ENCODE measurements around the gene GRIN1.

Gene GRIN1

DNA sequence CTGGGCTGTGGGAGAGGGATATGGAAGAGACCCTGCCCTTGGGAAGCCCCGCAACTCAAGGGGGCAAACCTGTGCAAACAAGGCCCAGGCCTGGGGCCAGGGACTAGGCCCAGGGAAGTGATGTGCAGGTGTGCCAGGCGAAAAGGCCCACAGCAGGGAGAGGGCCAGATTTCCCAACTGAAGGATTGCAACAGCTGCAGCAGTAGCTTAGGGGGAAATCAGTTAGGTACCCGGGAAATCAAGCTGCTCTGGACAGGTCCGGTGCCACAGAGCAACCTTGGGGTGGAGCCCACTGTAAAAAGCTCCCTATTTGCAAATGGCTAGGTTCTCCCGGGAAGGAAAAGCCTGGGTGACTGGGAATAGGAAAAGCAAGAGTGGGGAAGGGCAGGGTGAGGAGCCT, 10.4 kb downstream of the GRIN1 start:
- DNase-seq = no peak

DNA sequence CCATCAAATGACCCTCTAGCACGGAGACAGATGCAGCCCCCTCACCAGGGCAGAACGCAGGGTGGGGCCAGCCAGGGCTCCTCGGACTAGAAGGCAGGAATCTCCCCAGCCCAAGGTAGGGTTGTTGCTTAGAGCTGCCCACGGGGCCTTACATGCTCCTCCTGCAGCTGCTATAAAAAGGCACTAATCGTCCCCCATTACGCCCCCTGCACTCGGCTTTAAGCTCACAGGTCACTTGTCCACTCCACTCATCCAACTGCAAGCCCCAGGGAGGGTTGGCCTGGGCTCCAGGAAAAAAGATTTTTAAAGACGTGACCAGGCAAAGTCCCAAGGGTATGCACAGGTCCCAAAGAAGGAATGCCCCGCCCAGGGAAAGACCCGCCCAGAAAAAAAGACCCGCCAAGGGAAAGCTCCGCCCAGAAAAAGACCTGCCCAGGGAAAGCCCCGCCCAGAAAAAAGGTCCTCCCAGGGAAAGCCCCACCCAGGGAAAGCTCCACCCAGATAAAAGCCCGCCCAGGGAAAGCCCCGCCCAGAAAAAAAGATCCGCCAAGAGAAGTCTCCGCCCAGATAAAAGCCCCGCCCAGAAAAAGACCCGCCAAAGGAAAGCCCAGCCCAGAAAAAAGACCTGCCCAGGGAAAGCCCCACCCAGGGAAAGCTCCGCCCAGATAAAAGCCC, 11.1 kb downstream of the GRIN1 start:
- DNase-seq = no peak

DNA sequence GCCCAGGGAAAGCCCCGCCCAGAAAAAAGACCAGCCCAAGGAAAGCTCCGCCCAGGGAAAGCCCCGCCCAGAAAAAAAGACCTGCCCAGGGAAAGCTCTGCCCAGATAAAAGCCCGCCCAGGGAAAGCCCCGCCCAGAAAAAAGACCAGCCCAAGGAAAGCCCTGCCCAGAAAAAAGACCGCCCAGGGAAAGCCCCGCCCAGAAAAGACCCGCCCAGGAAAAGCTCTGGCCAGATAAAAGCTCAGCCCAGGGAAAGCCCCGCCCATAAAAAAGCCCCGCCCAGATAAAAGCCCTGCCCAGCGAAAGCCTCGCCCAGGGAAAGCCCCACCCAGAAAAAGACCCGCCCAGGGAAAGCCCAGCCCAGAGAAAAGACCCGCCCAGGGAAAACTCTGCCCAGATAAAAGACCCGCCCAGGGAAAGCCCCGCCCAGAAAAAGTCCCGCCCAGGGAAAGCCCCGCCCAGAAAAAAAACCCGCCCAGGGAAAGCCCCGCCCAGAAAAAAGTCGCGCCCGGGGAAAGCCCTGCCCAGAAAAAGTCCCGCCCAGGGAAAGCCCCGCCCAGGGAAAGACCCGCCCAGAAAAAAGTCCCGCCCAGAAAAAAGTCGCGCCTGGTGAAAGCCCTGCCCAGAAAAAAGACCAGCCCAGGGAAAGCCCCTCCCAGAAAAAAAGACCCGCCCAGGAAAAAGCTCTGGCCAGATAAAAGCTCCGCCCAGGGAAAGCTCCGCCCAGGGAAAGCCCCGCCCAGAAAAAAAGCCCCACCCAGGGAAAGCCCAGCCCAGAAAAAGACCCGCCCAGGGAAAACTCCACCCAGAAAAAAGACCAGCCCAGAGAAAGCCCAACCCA, 11.9 kb downstream of the GRIN1 start:
- no peak for DNase-seq

DNA sequence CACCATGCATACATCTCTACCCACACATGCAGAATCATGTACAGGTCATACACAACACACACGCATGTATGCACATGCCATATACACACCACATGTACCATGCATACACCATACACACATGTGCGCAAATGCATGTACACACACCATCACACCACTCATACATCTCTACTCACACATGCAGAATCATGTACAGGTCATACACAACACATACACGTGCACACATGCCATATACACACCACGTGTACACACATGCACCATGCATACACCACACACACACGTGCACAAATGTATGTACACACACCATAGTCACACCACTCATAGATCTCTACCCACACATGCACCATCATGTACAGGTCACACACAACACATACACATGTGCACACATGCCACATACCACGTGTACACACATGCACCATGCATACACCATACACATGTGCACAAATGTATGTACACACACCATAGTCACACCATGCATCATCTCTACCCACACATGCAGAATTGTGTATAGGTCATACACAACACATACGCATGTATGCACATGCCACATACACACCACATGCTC, 14.0 kb downstream of the GRIN1 start:
- DNase-seq = no peak

DNA sequence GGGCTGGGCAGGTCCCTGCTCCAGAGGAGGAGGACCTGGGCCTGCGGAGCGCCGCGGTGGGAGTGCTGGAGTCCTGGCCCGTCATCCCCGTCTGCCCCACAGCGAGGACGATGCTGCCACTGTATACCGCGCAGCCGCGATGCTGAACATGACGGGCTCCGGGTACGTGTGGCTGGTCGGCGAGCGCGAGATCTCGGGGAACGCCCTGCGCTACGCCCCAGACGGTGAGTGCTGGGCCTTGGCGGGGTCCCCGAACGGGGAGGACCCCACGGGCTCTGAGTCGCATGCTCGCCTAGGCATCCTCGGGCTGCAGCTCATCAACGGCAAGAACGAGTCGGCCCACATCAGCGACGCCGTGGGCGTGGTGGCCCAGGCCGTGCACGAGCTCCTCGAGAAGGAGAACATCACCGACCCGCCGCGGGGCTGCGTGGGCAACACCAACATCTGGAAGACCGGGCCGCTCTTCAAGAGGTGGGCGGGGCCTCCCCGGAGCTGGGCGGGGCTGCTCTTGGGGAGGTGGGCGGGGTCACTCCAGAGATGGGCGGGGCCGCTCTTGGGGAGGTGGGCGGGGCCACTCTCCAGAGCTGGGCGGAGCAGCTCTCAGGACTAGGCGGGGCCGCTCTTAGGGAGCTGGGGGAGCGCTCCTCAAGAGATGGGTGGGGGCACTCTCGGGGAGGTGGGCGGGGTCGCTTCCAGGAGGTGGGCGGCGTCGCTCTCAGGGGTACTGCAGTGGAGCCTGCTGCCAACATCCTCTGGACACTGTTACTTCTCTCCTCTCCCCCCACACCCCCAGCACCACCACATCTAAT, 17.8 kb downstream of the GRIN1 start:
- peak; percentile 31 for DNase-seq

DNA sequence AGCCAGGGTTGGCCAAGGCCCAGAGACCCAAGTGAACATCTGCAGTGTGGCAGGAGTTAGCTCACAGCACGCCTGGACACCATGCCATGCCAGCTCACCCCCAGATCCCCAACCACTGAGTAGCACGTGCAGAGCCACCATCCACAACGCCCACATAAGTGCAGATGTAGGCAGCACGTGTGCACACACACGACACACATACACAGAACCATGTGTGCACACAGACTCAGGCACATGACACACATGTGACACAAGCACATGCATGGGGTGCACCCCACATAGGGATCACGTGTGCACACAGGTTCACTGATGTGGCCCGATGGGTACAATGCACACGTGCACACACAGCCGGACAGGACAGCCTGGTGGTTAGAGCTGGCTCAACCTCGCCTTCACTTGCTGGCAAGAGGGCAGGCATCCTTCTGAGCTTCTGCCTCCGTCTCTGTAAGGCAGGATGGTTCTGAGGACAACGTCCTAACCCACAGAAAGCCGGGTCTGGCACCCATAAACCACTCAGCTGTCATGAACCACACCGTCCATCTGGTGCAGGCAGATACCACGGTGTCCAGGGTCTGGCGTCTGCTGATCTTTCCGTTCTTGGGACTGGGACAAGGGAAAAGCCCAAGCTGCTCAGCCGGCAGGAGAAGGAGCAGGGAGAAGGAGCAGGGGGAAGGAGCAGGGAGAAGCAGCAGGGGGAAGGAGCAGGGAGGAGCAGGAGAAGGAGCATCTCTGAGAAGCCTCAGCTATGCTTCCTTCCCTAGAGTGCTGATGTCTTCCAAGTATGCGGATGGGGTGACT, 18.9 kb downstream of the GRIN1 start:
- no peak for DNase-seq

DNA sequence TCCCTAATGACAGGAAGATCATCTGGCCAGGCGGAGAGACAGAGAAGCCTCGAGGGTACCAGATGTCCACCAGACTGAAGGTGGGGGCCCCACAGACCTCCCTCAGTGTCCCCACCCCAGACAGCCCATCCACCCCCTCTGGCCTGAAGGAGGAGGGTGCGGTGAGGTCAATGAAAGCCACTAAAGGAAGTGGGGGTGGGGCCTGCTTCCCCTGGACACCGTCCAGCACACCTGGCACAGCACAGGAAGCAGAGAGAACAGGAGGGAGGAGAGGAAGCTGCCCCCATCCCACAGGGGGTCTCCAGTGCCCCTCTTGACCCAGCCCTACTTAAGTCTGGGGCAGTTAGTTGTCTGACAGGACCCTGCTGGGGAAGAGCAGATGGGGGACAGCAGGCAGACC, 19.7 kb downstream of the GRIN1 start:
- no peak for DNase-seq

DNA sequence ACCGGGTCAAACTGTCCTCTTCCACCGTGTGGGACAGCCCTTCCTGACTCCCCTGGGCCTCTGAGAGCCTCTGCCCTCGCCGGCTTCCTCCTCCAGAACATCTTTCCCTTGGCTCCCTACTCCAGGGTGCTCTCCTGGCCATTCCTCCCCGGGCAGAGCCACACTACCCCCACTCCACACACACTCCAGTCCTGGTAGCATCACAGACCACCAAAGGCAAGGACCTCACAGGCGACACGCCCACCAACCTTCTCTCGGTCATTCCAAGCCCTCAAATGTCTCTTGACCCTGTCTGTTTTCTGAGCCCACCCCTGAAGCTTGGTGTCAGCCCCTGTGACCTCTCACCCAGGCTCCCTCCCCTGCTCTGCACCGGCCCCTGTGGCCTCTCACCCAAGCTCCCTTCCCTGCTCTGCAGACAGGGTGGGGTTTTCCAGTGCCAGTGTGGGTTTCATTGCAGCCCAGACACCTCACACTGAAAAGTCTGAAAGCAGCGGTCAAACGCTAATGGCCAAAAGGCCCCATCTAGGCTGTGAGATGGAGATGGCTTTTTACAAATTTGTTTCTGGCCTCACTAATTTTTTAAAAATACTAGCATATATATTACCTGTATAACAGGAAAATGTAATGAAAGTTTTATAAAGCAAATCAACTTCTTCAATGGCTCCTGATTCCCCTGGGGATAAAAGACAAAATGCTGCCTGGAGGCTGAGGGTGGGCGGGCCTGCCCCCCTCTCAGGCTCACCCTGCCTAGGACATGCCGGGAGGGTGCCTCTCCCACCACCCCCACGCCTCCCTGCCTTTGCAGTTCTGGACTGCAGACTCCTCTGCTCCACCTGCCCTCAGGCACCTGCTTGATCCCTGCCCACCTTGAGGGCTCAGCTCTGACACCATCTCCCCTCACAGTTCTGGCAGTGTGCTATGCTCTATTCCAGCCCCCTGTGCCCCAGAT, 20.4 kb downstream of the GRIN1 start:
- DNase-seq = no peak

DNA sequence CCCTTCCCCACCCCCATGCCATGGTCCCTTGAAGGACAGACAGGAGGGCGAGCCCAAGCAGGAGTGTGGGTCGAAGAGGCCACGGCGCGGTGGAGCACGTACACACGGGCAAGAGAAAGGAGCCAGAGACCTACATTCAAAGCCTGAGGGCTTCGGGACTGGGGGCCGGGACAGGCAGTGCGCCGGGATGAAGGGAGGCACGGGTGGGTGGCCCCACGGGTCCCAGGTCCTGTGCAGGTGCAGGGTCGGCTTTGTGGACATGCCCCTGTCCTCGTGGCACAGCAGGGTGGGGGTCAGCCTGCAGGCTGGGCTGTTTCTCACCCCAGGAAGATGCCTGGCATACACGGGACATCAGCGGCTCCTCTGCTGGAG, 21.1 kb downstream of the GRIN1 start:
- DNase-seq = no peak

DNA sequence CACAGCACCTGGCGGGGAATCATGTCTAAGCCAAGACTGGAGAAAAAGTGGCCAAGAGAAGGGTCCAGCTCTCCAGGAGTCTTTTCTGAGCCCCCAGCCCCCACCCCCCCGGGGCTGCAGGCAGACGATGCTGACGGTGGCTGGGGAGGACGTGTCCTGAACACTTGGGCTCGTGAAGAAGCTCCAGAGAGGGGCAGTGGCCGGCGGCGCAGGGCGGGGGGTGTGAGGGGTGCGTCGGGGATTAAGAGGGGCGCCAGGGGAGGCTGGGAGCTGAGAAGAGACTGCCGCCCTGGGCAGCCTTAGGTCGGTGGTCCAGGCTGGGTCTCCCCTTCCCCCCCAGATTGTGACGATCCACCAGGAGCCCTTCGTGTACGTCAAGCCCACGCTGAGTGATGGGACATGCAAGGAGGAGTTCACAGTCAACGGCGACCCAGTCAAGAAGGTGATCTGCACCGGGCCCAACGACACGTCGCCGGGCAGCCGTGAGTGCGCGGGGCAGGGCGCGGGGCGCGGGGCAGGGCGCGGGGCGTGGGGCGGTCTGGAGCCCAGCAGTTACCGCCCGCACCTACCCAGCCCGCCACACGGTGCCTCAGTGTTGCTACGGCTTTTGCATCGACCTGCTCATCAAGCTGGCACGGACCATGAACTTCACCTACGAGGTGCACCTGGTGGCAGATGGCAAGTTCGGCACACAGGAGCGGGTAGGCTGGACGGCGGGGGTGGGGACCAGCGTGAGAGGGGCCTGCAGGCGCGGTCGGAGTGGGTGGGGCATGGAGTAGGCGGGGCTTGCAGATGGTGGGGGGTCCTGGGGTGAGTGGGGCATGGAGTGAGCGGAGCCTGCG, 22.0 kb downstream of the GRIN1 start:
- no peak for DNase-seq

DNA sequence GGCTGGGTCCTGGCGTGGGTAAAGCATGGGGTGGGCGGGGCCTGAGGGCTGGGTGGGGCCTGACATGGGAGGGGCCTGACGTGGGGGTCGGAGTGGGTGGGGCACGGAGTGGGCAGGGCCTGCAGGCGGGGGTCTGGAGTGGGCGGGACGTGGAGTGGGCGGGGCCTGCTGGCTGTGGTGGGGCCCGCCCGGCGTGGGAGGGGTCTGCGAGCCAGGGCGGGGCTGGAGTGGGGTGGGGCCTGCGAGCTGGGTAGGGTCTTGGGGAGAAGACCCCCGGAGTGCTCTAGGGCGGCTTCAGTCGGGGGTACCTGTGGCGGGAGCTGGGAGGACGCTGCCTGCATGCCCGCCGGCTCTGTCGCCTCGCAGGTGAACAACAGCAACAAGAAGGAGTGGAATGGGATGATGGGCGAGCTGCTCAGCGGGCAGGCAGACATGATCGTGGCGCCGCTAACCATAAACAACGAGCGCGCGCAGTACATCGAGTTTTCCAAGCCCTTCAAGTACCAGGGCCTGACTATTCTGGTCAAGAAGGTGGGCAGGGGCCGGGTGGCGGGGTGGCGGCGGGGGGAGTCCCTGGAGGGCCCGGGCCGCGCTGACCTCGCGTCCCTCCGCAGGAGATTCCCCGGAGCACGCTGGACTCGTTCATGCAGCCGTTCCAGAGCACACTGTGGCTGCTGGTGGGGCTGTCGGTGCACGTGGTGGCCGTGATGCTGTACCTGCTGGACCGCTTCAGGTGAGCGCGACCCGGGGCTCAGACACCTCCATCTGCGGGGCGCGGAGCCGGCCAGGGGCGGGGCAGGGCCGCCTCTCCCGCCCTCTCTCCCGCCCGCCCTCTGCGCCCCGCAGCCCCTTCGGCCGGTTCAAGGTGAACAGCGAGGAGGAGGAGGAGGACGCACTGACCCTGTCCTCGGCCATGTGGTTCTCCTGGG, 22.9 kb downstream of the GRIN1 start:
- DNase-seq = no peak

DNA sequence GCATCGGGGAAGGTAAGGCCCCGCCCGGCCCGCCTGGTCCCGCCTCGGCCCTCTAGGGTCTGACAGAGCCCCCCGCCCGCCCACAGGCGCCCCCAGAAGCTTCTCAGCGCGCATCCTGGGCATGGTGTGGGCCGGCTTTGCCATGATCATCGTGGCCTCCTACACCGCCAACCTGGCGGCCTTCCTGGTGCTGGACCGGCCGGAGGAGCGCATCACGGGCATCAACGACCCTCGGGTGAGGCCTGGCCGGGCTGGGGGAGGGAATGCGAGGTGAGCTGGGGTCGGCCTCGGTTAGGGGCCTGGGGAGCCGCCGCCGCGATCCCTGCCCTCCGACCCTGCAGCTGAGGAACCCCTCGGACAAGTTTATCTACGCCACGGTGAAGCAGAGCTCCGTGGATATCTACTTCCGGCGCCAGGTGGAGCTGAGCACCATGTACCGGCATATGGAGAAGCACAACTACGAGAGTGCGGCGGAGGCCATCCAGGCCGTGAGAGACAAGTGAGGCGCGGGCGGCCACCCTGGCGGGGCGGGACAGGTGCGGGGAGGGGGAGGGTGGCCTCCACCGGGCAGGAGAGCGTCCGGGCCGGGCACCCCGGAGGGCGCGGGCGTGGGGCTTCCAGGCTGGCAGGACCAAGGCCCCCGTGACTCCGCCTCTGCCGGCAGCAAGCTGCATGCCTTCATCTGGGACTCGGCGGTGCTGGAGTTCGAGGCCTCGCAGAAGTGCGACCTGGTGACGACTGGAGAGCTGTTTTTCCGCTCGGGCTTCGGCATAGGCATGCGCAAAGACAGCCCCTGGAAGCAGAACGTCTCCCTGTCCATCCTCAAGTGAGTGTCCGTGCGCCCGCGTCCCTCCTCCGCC, 23.8 kb downstream of the GRIN1 start:
- DNase-seq = no peak

DNA sequence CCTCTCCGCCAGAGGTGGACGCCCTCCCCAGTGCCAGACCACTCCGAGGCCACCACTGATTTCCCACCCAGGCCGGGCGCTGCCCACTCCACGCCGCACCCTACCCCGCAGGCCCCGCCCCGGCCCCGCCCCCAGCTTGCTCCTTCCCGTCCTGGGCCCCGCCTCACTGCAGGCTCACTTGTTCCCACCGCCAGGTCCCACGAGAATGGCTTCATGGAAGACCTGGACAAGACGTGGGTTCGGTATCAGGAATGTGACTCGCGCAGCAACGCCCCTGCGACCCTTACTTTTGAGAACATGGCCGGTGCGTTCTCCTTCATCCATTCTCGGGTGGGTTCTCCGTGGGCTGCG, 24.4 kb downstream of the GRIN1 start:
- no peak for DNase-seq

DNA sequence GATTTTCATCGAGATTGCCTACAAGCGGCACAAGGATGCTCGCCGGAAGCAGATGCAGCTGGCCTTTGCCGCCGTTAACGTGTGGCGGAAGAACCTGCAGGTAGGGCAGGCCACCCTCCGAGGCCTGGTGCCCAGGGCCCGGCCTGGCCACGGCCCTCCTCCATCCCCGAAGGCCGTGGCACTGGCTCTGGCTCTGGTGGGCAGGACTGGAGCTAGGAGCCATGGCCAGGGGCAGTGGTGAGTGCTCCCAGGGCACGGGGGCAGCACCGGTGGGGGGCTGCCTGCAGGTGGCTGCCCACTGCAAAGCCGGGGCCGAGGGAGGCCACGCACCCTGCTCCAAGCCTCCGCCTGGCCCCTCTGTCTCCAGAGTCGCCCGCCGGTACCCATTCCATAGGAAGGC, 24.9 kb downstream of the GRIN1 start:
- DNase-seq = no peak

DNA sequence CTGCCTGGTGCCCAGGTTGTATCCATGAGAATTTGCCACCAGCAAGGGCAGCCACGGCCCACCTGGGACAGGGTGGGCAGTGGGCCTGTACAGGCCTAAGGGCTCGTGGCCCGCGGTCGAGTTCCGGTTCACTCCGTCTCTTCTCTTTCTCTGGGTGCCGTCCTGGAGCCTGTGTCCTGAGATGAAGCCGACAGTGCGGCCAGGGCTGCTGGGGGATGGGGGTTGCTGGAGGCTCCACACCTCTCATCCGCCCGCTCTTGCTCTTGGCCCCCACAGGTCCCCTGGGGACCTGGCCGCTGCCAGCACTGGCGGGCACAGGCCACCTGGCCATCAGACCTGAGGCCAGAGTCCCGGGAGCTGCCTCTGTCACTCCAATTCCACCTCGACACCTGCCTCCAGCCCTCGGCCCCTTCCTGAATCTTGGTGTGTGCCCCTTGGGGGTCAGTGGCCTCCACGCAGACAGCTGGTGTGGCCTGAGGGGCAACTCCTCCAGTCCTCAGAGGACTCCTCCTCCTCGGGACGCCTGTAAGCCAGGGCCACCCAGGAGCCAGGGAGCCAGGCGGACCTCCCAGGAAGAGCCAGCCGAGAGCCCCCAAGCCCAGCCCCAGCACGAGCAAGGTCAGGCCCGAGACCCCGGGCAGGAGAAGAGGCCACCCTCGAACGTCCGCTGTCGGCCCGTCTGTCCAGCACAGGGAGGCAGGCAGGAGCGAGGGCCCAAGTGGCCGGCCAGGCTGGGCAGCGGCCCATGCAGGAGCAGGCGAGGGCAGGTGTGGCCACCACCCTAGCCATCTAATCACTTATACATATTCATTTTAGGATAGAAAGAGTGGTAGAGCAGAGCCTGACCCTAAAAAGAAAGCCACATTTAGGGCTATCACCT, 25.7 kb downstream of the GRIN1 start:
- DNase-seq = no peak

DNA sequence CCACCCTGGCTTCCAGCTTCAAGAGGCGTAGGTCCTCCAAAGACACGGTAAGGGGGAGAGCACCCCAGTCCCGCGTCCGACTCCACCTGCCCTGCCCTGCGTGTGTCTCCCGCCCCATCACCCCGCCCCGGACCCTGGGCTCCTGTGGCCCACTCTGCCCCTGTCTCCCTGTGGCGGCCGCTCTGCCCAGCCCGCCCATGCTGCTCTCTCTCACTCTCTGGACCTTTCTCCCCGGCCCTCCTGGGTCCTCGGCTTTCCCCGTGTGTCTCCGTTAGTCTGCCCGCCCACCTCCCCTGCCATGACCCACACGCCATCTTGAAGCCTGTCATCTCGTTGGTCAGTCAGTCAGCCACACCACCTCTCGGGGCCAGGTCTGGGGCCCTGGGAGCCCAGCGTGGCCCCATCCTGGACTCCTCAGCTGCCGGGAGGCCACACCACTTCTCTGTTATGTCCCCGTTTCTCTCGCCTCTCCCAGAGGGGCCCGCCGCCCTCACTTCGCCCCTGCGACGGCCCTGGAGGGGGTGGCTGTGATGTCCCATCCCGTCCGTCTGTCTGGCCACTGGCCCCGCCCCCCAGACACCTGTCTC, 26.4 kb downstream of the GRIN1 start:
- no peak for DNase-seq
